HG02678 (cell line): ENCODE data around the gene RAC3.

Experiments used
- ATAC-seq: cut with Tn5 transposase; IDR thresholded peaks from one replicate; pipeline ENCODE4 v1.9.1; 2021; ENCODE audit warnings: mild to moderate bottlenecking, moderate library complexity; ENCODE audit not compliant: unreplicated experiment

Gene RAC3

DNA sequence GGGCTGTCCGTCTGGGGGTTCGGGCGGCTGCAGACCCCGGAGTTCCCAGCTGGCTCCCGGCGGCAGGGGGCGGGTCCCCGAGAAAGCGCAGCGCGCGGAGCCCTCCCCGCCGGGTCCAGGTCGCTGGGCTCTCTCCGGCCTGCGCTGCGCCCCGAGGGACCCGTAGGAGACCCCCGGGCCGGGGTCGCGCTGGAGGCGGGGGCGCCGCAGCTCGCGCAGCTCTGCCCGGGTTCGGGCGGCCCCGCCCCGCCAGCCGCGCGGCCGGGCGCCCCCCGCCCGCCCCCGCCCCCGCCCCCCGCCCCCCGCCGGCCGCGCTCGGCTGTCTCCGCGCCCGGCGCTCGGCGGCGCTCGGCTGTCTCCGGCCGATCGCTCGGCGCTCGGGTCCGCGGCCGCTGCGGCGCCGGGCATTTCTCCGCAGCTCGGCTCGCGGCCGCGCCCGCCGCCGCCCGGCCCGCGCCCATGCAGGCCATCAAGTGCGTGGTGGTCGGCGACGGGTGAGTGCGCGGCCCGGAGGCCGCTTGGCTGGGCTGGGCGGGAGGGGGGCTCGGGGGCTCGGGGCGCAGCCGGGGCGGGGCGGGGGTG lies at the start of gene RAC3:
Gene RAC3 (plus strand): TSS at position 376 of the 582 bp plus-strand sequence. CDS start 84 bp downstream, at position 460.
- no peak for ATAC-seq

DNA sequence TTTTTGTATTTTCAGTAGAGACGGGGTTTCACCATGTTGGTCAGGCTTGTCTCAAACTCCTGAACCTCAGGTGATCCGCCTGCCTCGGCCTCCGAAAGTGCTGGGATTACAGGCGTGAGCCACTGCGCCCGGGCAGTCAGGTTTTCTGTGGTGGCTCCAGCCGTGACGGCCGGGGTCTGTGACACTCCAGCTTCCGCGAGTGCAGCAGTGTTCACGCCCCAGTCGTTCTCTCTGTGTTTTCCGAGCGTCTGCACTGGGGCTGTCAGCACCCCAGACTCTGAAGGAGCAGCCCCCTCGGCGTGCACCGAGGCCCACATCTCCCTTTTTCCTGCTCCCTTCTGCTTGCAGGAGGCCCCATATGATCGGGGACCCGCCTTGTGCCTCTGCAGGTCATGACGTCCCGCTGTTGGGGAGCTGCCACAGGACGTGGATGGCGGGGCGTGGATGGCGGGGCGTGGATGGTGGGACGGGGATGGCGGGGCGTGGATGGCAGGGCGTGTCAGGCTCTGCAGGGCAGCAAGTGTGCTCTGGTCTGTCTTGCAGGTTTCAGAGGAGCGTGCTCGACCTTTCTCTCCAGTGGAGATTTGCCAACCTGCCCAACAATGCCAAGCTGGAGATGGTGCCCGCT lies 48.4 kb upstream of the RAC3 start:
- ATAC-seq = no peak

DNA sequence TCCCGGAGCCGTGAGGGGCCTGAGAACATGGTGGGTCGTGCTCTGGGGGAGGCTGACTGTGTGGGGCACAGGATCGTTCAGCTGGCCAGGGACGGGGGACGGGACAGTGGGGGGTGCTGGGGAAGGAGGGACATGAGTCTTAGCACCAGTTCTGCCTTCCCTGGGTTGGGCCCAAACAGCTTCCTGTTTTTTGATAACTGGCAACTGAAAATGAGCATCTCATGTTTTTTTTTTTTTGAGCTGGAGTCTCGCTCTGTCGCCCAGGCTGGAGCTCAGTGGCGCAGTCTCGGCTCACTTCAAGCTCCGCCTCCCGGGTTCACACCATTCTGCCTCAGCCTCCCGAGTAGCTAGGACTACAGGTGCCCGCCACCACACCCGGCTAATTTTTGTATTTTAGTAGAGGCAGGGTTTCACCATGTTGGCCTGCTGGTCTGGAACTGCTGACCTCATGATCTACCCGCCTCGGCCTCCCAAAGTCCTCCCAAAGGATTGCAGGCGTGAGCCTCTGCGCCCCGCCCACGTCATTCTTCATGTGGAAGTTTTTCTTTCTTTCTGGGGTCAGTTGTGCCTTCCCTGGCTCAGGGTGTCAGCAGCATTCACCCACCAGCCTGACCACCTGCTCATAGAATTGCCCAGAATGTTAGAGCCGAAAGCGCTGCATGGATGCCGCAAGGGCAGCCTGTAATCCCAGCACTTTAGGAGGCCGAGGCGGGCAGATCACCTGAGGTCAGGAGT lies 47.7 kb upstream of the RAC3 start:
- no peak for ATAC-seq

DNA sequence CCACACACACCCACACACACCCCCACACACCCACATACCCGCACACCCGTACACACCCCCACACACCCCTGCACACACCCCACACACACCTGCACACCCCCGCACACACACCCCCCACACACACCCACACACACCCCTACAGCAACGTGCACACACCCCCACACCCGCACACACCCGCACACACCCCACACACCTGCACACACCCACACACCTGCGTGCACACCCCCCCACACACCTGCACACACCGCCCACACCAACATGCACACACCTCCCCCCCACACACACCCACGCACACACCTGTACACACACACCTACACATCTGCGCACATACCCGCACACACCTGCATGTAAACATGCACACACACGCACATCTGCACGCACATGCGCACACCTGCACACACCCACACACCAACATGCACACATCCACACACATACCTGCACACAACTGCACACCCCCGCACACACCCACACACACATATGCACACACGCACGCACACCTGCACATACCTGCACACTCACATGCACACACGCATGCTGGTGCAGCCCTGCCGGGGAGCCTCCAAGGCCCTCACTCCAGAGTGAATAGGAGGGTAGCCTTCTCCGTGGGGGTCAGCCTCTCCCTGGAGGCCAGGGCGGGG lies 46.6 kb upstream of the RAC3 start:
- no peak for ATAC-seq

DNA sequence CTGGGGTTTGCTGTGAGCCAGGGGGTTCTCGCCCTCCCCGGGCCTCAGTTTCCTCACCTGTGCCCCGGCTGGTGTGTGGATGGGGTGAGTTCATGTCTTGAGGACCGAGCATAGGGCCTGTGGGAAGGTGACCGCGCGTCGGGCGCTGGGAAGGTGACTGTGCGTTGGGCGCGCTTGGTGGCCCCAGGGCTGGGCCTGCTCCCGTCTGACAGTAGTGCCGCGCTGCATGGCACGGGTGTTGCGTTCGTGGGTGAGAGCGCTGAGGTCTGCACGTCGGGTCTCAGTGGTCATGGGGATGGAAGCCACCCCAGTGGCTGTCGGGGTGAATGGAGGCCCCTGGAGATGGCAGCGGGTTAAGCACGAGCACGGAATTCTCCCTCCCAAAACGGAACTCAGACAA lies 44.9 kb upstream of the RAC3 start:
- ATAC-seq = no peak

DNA sequence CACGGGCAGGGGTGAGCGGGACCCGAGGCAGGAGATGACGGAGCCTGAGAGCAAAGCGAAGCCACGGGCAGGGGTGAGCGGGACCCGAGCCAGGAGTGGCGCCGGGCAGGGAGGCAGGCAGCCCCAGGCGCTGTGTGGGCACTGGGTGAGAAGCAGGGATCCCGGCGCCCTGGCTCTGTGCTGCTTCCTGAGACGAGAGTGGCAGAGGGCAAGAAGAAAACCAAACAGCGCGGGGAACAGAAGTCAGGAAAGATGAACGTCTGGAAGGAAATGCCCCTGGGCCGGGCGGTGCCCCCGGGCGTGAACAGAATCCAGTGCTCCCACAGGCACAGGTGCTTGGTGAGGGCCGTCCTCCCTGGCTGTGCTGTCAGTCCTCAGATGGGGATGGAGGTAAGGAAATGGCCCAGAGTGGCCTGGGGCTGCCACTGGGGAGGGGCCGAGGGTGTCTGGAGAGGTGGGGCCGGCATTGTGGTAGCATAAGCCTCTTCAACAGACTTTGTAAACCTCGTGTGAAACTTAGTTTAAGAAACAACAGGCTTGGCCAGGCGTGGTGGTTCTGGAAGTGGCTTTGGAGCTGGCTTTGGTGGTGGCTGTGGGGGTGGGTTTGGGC lies 44.2 kb upstream of the RAC3 start:
- ATAC-seq = no peak

DNA sequence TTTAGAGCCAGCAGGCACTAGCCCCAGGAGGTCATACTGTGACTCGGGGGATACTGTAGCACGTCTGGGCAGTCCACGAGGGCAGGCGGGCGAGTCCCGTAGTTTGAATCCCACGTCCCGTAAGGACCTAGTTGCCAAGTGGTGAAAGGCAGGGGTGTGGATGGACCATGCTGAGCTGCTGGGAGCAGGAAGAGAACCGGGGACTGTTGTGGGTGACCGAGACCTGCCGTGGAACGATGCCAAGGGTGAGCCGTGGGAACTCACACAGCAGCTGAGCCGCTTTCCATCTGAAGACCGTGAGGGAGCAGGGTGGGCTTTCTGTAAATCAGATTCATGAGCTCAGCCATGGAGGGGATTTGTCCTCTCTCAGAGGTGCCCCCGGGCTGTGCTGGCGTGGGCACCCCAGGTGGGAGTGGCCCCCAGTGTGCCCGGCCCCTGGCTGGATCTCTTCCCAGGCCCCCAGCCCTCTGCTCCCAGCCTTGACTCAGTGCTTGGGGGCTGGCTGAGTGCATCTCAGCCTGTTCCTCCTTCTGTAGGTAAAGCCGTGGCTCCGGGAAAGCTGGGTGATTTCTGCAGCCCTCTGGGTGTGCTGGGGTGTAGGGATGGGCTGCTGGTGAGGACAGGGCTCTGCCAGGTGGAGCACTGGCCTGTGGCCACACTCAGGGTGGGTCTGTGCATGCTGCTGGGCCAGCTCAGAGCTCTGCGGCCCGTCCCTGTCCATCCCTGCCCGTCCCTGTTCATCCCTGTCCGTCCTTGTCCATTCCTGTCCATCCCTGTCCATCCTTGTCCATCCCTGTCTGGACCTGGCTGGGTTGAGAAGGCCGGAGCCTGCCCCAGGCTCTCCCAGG lies 40.4 kb upstream of the RAC3 start:
- no peak for ATAC-seq

DNA sequence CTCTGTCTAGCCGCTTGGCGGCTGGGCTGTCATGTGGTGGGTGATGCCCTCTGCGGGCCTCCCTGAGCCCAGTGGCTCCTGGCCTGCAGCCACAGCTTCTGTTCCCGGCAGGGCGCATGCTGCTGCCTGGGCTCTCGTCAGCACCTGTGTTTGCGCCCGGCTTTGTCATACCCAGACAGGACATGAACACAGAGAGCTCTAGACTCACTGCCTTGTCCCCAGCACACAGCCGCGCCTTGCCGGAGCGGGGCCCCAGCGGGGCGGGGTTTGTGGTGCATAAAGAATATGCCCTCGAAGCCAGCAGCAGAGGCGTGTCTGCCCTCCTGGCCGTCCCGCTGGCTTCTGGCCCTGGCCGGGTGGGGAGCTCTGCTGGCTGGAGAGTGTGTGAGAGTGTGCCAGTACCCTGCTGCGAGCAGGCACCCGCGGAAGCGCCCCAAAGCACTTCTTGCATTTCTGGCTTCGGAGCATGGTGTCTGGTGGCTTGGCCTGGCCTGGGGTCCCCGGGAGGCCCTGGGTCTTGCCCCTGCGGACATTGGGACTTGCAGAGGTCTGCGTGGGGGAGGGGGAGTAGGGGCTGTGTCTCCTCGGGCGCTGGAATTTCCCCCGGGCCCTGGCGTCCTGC lies 39.7 kb upstream of the RAC3 start:
- no peak for ATAC-seq

DNA sequence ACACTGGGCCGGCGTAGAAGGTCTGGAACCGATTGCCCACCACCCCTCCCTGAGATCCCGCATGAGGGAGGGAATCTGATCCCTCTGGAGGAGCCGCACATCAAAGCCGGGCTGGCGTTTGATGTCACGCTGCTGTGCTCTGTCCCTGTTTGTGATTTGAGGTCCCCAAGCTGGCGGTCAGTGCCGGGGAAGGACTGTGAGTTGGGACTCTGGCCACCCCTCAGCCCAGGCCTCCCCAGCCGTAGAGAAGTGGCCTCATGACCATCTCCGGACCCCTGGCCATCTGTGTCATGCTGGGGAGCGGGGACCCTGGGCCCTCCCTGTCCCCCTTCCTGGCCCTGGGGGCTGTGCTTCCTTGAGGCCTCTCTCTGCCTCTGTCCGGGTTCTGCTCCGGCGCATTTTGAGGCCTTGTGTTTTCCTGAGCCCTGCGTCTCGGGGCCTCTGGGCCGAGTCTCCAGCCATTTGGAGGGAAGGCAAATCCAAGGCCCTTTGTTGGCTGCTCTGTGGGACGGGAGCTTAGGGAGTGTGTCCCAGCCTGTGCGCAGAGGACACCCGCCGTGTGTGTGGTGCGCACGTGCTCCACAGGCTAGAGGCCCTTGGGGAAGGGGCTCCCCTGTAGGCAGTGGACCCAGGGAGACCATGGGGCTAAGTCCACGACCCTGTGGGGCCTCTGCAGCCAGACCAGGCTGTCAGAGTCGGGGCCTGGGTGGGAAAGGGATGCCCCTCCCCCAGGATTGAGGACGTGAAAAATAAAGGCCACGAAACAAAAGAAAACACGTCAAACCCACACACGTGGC lies 39.0 kb upstream of the RAC3 start:
- no peak for ATAC-seq

DNA sequence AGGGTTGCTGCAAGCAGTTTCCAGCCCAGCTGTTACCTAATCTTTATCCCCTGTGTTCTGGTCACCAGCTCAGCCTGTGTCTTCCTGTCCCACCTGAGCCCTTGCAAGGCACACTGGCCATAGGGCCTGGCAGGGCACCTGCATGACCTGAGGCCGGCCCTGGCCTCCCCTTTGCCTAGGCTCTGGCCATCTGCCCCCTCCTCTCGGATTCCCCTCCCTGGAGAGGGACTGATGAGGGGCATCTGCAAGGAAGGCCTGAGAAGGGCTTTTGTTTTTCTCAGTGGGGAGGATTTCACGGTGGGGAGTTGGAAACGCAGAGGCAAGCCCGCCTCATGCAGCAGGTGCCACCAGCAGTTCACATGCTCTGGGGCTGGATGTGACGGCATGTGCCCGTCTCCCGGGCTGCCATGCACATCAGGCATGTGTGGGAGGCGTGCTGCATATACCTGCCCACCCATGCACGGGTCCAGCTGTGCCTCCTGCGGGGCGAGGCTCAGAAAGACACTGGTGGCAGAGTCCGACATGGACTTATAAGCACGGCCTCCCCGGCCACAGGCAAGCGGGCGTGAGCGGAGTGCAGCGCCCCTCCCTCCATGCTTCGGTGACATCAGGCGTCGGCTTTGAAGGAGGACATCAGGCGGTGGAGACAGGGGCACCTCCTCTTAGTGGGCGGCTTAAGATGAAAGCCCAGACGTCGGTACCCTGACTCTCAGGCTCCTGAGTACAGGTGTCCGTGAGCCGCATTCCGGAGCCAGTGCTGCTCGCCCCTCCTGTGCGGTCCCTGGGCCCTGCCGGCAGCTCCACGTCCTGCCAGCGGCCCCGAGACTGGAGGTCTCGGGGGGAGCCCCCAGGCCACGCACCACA lies 37.5 kb upstream of the RAC3 start:
- ATAC-seq = no peak

DNA sequence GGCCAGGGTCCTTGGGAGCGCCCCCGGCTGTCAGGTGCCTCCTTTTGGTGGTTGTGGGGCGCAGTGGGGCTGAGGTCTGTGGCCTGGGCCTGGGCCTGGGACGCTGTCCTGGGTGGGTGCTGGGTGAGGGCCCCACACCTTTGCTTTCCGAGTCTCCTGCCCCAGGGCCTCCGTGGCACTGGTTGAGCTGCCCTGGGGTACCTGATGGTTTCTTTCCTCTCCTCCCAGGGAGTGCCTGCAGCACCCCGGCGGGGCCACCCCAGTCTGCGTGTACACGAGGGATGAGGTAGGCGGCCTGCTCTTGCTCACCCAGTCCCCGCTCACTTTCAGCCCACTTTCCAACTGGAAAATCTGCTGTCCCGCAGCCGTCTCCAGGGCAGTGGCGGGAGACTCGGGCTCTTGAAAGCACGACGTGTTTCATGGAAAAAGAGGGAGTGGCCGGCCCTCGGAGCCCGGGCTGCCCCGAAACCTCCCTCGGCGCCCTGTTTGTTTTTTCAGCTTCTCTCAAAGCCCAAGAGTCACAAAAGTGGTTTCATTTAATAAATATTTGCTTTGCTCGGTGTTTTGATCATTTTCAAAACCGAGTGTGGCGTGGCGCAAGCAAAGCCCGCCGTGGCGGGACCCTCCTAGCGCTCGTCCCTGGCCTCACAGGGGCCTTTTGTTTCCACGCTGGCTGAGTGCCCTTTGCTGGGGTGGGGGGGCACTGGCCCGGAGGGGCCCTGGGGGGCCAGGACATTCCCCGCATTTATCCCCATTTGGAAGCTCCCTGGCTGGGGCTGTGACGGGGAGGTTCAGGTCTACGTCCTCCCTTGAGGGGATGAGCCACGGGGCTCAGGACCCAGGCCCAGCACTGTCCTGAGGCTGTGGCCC lies 36.6 kb upstream of the RAC3 start:
- ATAC-seq = no peak

DNA sequence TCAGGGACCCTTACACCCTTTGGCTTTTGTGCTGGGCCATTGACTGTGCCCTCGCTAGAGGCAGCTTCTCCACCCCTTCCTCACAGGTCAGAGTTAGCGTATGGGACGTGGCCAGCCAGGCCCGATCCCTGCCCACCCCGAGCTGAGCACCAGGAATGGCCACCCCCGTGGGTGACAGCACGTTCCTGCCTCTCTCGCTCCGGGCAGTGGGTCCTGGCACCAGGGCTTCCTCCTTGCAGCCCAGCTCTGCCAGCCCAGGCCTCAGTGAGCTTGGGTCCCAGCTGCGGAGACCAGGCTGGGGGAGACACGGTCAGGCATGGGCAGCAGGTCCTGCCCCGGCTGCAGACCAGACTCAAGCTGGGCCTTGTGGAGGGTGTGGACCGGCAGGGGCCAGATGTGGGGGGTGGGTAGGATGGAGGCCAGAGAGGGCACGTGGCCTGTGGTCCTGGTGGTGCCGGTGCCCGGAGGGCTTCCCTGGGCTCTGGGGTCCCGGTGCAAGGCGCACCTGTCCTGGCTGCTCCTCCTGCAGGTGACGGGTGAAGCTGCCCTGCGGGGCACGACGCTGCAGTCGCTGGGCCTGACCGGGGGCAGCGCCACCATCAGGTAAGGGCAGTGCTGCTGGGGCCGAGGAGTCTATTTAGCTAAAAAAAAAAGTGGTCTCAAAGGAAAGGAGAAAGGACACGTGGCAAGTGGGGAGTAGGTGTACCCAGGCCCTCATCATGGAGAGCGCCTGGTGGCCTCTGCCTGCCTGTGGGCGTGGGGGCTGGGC lies 35.8 kb upstream of the RAC3 start:
- ATAC-seq = no peak

DNA sequence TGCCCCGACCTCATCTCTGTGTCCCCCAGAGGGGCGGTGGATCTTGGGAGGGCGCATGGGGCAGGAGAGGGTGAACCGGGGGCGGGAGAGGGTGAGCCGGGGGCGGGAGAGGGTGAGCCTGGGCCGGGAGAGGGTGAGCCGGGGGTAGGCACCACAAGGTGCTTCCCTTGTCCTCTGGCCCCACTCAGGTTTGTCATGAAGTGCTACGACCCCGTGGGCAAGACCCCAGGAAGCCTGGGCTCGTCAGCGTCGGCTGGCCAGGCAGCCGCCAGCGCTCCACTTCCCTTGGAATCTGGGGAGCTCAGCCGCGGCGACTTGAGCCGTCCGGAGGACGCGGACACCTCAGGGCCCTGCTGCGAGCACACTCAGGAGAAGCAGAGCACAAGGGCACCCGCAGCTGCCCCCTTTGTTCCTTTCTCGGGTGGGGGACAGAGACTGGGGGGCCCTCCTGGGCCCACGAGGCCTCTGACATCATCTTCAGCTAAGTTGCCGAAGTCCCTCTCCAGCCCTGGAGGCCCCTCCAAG lies 35.2 kb upstream of the RAC3 start:
- no peak for ATAC-seq

DNA sequence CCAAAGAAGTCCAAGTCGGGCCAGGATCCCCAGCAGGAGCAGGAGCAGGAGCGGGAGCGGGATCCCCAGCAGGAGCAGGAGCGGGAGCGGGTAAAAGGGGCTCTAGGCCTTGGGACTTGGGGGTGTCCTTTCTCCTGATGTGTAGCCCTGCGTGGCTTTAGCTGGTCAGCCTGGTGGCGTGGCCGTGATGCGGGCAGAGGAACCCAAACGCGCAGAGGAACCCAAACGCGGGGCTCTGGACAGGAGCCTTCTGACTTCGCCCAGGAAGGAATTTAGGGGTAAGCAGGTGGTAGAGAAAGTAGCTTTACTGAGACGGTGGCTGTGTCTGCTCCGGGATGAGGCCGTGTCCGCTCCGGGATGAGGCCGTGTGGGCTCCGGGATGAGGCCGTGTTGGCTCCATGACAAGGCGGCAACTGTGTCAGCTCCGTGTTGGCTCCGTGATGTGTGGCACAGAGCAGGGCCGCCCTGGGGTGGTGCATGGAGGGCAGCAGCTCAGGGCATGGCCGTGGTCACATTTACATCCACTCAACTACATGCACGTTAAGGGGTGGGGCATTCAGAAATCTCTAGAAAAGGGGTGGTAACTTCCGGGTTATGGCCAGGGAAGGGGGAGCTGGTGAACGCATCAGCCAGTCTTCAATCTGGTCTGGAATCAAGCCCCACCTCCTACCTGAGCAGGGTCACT lies 34.6 kb upstream of the RAC3 start:
- ATAC-seq = no peak

DNA sequence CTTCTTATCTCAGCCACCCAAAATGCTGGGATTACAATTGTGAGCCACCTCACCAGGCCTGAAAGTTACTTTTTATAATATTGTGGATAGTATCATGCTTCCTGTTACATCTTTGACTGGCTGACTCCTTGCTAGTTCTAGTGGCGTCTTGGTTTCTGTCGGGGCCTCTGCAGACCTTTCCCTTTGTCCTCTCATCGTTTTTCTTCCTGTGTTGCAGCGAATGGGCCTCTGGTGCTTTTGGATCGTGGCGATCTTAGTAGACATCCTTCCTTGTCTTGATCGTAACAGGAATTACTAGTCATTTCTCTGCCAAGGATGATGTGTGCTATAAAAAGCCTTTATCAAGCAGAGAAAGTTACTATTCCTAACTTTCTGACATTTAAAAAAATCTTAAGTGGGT lies 33.3 kb upstream of the RAC3 start:
- ATAC-seq = no peak
